ENCODE results near the gene CDH2.

- TF ChIP-seq CTCF (IDR thresholded peaks at IDR 0.05; ENCODE audit: poor library complexity, severe bottlenecking) (no peak), POLR2AphosphoS5 (IDR thresholded peaks at IDR 0.05) (no peak)
Observed at GRCh38 chr18:28110924-28111323, 66.0 kb downstream of the CDH2 start.
